Aorta (tissue), 5 donors: ENCODE measurements around the gene SAMD14. TPM values are rescaled to one million over a fixed set of nuclear protein-coding genes. Genes with fewer than 3 reads are reported as not detected.
A peak's percentile ranks its signal among the peaks of the same experiment; 100 is the strongest.

Source experiments
- ATAC-seq: fragments of 200-7000 bp; cut with Tn5 transposase; one replicate; pipeline ENCODE4 v1.9.1; 2022; ENCODE audit warnings: moderate library complexity; ENCODE audit not compliant: low FRiP score
- DNase-seq, 2 donors: peaks; one replicate each; pipeline ENCODE4 v3.0.0-alpha.2; 2020
- H3K27ac ChIP-seq, 2 donors: one replicate each; pipeline ENCODE4 v1.5.1; 2013; ENCODE audit warnings: low read length in 2 of 2, mild to moderate bottlenecking in 2 of 2, moderate library complexity in 2 of 2, control low read depth in 1 of 2, inconsistent platforms in 1 of 2, low read depth in 1 of 2
- H3K27me3 ChIP-seq, 2 donors: one replicate each; pipeline ENCODE4 v1.6.1; 2013; ENCODE audit warnings: control low read depth in 1 of 2, low read length in 1 of 2, mild to moderate bottlenecking in 1 of 2, moderate library complexity in 1 of 2; ENCODE audit not compliant: insufficient read depth in 2 of 2, control insufficient read depth in 1 of 2
- H3K36me3 ChIP-seq, 2 donors: one replicate each; pipeline ENCODE4 v1.6.1; 2013; ENCODE audit warnings: control low read depth in 1 of 2, low read length in 1 of 2, mild to moderate bottlenecking in 1 of 2; ENCODE audit not compliant: insufficient read depth in 2 of 2, control insufficient read depth in 1 of 2
- H3K4me1 ChIP-seq, 2 donors: one replicate each; pipeline ENCODE4 v1.6.1; 2013; ENCODE audit warnings: low read length in 2 of 2, control low read depth in 1 of 2, mild to moderate bottlenecking in 1 of 2, moderate library complexity in 1 of 2; ENCODE audit not compliant: insufficient read depth in 2 of 2, control insufficient read depth in 1 of 2
- H3K4me3 ChIP-seq, 2 donors: one replicate each; pipeline ENCODE4 v1.5.1; 2013; ENCODE audit warnings: low read length in 2 of 2, control low read depth in 1 of 2, mild to moderate bottlenecking in 1 of 2
- H3K9me3 ChIP-seq: one replicate; pipeline ENCODE4 v1.6.1; 2013; ENCODE audit warnings: mild to moderate bottlenecking, low read length; ENCODE audit not compliant: control insufficient read depth
- WGBS, 2 donors: extraction: QIAGEN DNeasy Blood & Tissue Kit; methylation state at CpG; one replicate each; pipeline ENCODE4 v1.1.7; 2013; 5-methylcytosine and 5-hydroxymethylcytosine counted together
- intact Hi-C, 2 donors: fragments of 100-400 bp; cut with DNase I; formaldehyde crosslinking; loops; one replicate each; pipeline versions ENCODE4 v1.14.2 to v1.15.0; 2022
- long read RNA-seq, 2 donors: library from polyadenylated mRNA; unstranded; transcript quantifications; one replicate each; pipeline ENCODE4 v2.0.0, GENCODE V29; 2020 to 2021
- polyA plus RNA-seq, 2 donors: library from polyadenylated mRNA; stranded (reverse); fragments of 200-250 nt; gene quantifications; one replicate each; pipeline ENCODE4 v1.2.3, GENCODE V29; 2013
- total RNA-seq, 2 donors: library from RNA; stranded (reverse); fragmentation: NEBNext Ultra II Directional; extraction: Animal tissue kit (Norgen Biotek cat#: 25700); gene quantifications; one replicate each; pipeline ENCODE4 v1.2.1, GENCODE V29; 2021
- donor health status: healthy with polysubstance abuse.
- donor health status: Bipolar disorder and iron deficiency.
- donor health status: DM: no; HTN: no; CAD: no.
- donor health status: DM: no; HTN: no; CAD: no.
- donor health status: DM: yes; HTN: yes; CAD: no.

SAMD14 gene
- total RNA-seq (10 to 100 TPM in 1 of 2 donors, 1 to 10 TPM in 1; 9.3 to 12.6 TPM), polyA plus RNA-seq (1 to 10 TPM; 2.5 to 3.8 TPM)
- long read RNA-seq, donor 1, full-length matches to known transcripts = 6 of 26 reads
- long read RNA-seq, donor 1, partial matches to known transcripts = 14 of 26 reads
- long read RNA-seq, donor 1, other reads (novel, unspliced or antisense) = 6 of 26 reads
- long read RNA-seq, donor 2, partial matches to known transcripts = 1 of 5 reads
- long read RNA-seq, donor 2, other reads (novel, unspliced or antisense) = 1 of 5 reads

- no peaks in the 10 kb centered on the region for H3K9me3 ChIP-seq
- WGBS, 2 donors = 1% methylated on average over 40 to 84 of the region's 84 CpGs
- peak within 1 kb of the TSS; percentile 30 to 80 for H3K4me3 ChIP-seq
- peaks cover 0 to 2% of the 10 kb centered on the region in 2 donors for H3K4me1 ChIP-seq
- ATAC-seq = no peak
- H3K27ac ChIP-seq = no peak within 1 kb of the TSS
- DNase-seq = no peak
- intact Hi-C loops = no loop called here
- no peaks in the 10 kb centered on the region for H3K27me3 ChIP-seq
- H3K36me3 ChIP-seq = no peaks in the 10 kb centered on the region
Observed at GRCh38 chr17:50129728-50130558, at the start of gene SAMD14. Gene SAMD14 (minus strand): TSS chr17:50130160. CDS start chr17:50124959, 5,201 bp downstream.

- Histone ChIP-seq H3K4me1 (peaks cover 0 to 3% of the 10 kb centered on the region in 2 donors), H3K36me3 (no peaks in the 10 kb centered on the region), H3K4me3 (no peak overlapping the region), H3K27ac (peak overlapping the region; percentile 62 to 100), H3K27me3 (no peaks in the 10 kb centered on the region), H3K9me3 (no peaks in the 10 kb centered on the region)
- DNase-seq = peak; percentile 95
- 1 to 3% methylated on average over 19 to 22 of the region's 22 CpGs for WGBS, 2 donors
- peak; percentile 88 for ATAC-seq
- intact Hi-C loops = no loop called here
Observed at GRCh38 chr17:50177983-50178834, 48.2 kb upstream of the SAMD14 start.

DNA sequence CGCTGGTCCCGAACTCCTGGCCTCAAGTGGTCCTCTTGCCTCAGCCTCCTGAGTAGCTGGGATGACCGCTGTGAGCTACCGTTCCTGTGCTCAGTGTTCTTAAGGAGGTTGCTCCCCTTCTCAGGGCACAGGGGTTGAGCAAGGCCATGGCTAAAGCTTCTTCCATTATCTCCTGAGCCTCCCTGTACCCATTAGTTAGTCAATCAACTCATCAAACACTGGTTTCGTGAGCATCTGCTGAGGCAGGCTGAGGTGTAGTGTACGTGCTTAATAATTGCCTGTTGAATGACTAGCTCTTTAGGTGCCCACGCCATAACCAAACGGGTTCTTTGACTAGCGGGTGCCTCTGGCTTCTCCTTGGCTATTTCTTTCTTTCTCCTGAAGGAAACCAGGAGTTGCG lies 47.5 kb upstream of the SAMD14 start:
- Histone ChIP-seq H3K27ac (peak overlapping the region; percentile 62 to 100), H3K36me3 (no peaks in the 10 kb centered on the region), H3K4me1 (peaks cover 0 to 3% of the 10 kb centered on the region in 2 donors), H3K27me3 (no peaks in the 10 kb centered on the region), H3K4me3 (no peak overlapping the region), H3K9me3 (no peaks in the 10 kb centered on the region)
- WGBS, 2 donors = 49 to 51% methylated on average over 10 of the region's 10 CpGs
- peak in 1 of 2 donors; percentile 56 for DNase-seq
- intact Hi-C loops = no loop called here
- no peak for ATAC-seq

DNA sequence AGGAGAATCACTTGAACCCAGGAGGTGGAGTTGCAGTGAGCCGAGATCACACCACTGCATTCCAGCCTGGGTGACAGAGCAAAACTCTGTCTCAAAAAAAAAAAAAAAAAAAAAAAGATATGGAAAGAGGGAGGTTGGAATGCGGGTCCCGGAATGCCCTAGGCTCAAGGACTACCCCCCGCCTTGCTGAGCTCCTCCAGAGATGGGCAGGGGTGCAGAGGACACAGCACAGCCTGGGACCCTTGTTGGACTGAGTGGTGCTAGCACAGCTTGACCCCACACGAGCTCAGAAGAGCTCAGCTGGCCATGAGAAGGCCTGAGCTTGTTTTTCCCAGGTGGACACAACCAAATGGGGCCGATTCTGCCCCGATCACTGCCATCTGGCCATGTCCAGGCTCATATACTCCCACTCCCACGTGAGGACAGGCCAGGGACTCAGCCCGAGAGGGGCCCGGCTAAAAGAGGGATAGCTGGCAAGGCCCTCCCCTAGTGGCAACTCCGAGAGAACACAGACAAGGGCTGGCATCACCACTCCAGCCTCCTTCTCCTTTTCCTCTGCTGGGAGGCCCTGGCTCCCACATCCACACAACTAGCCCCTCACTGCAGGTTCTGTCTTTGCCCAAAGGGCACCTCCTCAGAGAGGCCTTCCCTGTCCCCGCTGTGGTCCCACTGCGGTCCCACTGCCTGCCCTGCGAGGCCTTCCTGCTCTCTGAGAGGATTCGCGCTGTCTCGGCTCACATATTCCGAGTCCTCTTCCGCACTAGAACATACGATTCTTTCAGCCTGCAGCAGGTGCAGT lies 46.8 kb upstream of the SAMD14 start:
- WGBS, 2 donors = 69 to 71% methylated on average over 20 of the region's 20 CpGs
- no peaks in the 10 kb centered on the region for H3K27me3 ChIP-seq
- ATAC-seq (no peak), DNase-seq (peak; percentile 53 to 64)
- no peak overlapping the region for H3K4me3 ChIP-seq
- H3K36me3 ChIP-seq = no peaks in the 10 kb centered on the region
- peaks cover 0 to 3% of the 10 kb centered on the region in 2 donors for H3K4me1 ChIP-seq
- intact Hi-C loops = no loop called here
- H3K27ac ChIP-seq = peak overlapping the region; percentile 62 to 100
- no peaks in the 10 kb centered on the region for H3K9me3 ChIP-seq

- Histone ChIP-seq H3K4me3 (no peak overlapping the region), H3K4me1 (peaks cover 0 to 3% of the 10 kb centered on the region in 2 donors), H3K9me3 (no peaks in the 10 kb centered on the region), H3K36me3 (no peaks in the 10 kb centered on the region), H3K27ac (peak overlapping the region; percentile 24 to 91), H3K27me3 (no peaks in the 10 kb centered on the region)
- ATAC-seq (no peak), DNase-seq (peak; percentile 50 to 67)
- intact Hi-C loops = no loop called here
- WGBS, 2 donors = 89 to 91% methylated on average over 16 of the region's 16 CpGs
Observed at GRCh38 chr17:50175035-50175807, 45.3 kb upstream of the SAMD14 start.

DNA sequence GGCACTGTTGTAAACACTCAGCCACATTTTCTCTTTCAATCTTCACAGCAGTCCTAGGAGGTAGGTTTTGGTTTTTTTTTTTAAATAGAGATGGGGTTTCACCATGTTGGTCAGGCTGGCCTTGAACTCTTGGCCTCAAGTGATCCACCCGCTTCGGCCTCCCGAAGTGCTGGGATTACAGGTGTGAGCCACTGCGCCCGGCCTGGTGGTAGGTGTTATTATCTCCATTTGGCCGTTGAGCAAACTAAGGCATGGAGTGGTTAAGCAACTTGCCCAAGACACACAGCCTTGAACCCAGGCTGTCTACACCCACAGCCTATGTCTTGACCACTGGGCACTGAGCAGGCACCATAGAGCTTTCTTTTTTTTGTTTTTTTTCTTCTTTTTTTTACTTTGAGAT lies 44.5 kb upstream of the SAMD14 start:
- ATAC-seq = no peak
- intact Hi-C loops = no loop called here
- Histone ChIP-seq H3K9me3 (no peaks in the 10 kb centered on the region), H3K36me3 (no peaks in the 10 kb centered on the region), H3K27me3 (no peaks in the 10 kb centered on the region), H3K27ac (peak overlapping the region in 1 of 2 donors; percentile 52), H3K4me3 (no peak overlapping the region), H3K4me1 (peaks cover 0 to 3% of the 10 kb centered on the region in 2 donors)
- WGBS, 2 donors = 77 to 83% methylated on average over 6 of the region's 6 CpGs
- DNase-seq = peak in 1 of 2 donors; percentile 41

DNA sequence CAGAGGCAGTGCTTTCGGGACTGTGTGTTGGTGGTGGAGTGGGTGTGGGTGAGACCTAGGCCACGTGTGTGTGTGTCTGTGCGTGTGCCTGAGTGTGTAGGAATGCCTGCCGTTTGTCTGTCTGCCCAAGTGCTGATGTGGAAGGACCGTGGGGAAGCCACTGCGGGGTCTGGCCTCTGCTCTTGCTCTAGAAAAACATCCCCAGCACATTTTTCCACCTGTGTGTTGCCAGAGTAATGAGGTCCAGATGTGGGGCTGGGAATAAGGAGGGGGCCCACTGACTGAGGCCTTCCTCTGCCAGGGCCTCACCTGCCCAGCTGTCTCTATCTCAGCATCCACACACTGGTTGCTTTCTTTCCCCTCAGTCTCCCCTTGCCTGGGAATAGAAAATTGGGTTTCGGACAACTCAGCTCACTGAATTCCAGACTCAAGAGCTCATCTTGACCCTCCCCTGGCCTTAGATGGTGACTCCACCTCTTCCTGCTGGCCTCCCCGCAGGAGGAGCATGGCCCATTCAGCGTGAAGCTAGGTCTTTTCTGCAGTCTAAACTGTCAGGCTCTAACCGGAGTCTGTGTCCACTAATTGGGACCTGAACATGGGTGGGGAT lies 43.5 kb upstream of the SAMD14 start:
- intact Hi-C loops = no loop called here
- Histone ChIP-seq H3K4me3 (no peak overlapping the region), H3K27me3 (no peaks in the 10 kb centered on the region), H3K27ac (peak overlapping the region; percentile 78 to 91), H3K9me3 (no peaks in the 10 kb centered on the region), H3K4me1 (peaks cover 0 to 3% of the 10 kb centered on the region in 2 donors), H3K36me3 (no peaks in the 10 kb centered on the region)
- WGBS, 2 donors = 6 to 9% methylated on average over 10 of the region's 10 CpGs
- DNase-seq (peak; percentile 80 to 87), ATAC-seq (peak; percentile 42)
